GM12878 (cell line): ENCODE results near the gene KLRF1. TPM values are rescaled to one million over a fixed set of nuclear protein-coding genes. Genes with fewer than 3 reads are reported as not detected.

Experiments used
- ATAC-seq: fragments of 200-7000 bp; cut with Tn5 transposase; 3 replicates; pipeline ENCODE4 v1.9.1; 2020; ENCODE audit warnings: mild to moderate bottlenecking, moderate library complexity
- BruUV-seq: library from RNA; stranded (reverse); fragments of 400-500 nt; replicated peaks from 2 replicates; lab custom pipeline; 2021; lab: Mats Ljungman, UMichigan
- CTCF ChIA-PET: fragments of 300-600 bp; sonication (Branson Sonifier 250); formaldehyde crosslinking; extraction: SDS; loops from one replicate; lab custom pipeline; 2021; ENCODE audit warnings: inconsistent platforms; lab: Yijun Ruan, JAX
- POLR2A ChIA-PET: fragments of 350-600 bp; formaldehyde crosslinking; extraction: SDS; loops from one replicate; lab custom pipeline; 2021; ENCODE audit warnings: inconsistent platforms; lab: Charles Lee
- RAD21 ChIA-PET: fragments of 300-600 bp; sonication (Branson Sonifier 250); formaldehyde crosslinking; loops from one replicate; lab custom pipeline; 2023; ENCODE audit warnings: antibody characterized with exemption; ENCODE audit not compliant: unreplicated experiment; lab: Charles Lee
- SMC1A ChIA-PET: fragments of 300-600 bp; sonication (Branson Sonifier 250); formaldehyde crosslinking; loops from one replicate; lab custom pipeline; 2023; ENCODE audit not compliant: unreplicated experiment, uncharacterized antibody; lab: Charles Lee
- DNase-seq: peaks from one replicate; pipeline ENCODE4 v3.0.0-alpha.2; 2011; ENCODE audit warnings: low read depth, low spot score
- FAIRE-seq: peaks from 3 replicates; lab custom pipeline; 2011; peaks lifted over from hg19 to GRCh38; lab: Jason Lieb, UNC
- H2AFZ ChIP-seq: 2 replicates; pipeline ENCODE4 v1.6.0; 2011; ENCODE audit warnings: low read depth, low read length, control low read depth; ENCODE audit not compliant: control insufficient read depth
- H3K27ac ChIP-seq: 2 replicates; pipeline ENCODE4 v1.5.1; 2011; ENCODE audit warnings: control low read depth; ENCODE audit not compliant: control insufficient read depth, insufficient read depth
- H3K27me3 ChIP-seq, 2 experiments: replicated peaks in 1 of 2; 2 replicates each; pipeline versions ENCODE4 v1.6.0 to v1.6.1; 2011; ENCODE audit warnings: low read length in 1 of 2; ENCODE audit not compliant: control insufficient read depth in 2 of 2, insufficient read depth in 2 of 2
- H3K36me3 ChIP-seq, 2 experiments: 2 replicates each; pipeline ENCODE4 v1.5.1; 2011; ENCODE audit warnings: low read length in 1 of 2; ENCODE audit not compliant: control insufficient read depth in 2 of 2, insufficient read depth in 2 of 2
- H3K4me1 ChIP-seq: 2 replicates; pipeline ENCODE4 v1.6.1; 2011; ENCODE audit warnings: mild to moderate bottlenecking, low read length, moderate library complexity, mixed read lengths; ENCODE audit not compliant: control insufficient read depth, insufficient read depth
- H3K4me2 ChIP-seq: 2 replicates; pipeline ENCODE4 v1.6.0; 2011; ENCODE audit warnings: control low read depth; ENCODE audit not compliant: control insufficient read depth, insufficient read depth
- H3K4me3 ChIP-seq: fragments of 200-600 bp; sonication (generic); 2 replicates; pipeline ENCODE4 v1.5.1; 2016
- H3K79me2 ChIP-seq: 2 replicates; pipeline ENCODE4 v1.6.0; 2011; ENCODE audit warnings: low read length; ENCODE audit not compliant: control insufficient read depth, insufficient read depth
- H3K9ac ChIP-seq: 2 replicates; pipeline ENCODE4 v1.8.0; 2011; ENCODE audit warnings: low read length, control low read depth, mixed read lengths; ENCODE audit not compliant: control insufficient read depth, insufficient read depth
- H3K9me3 ChIP-seq: replicated peaks from 3 replicates; pipeline ENCODE4 v1.5.1; 2011; ENCODE audit warnings: mild to moderate bottlenecking, low read length; ENCODE audit not compliant: control insufficient read depth, insufficient read depth
- H4K20me1 ChIP-seq: 2 replicates; pipeline ENCODE4 v1.6.0; 2011; ENCODE audit not compliant: control insufficient read depth, insufficient read depth
- CHD4 ChIP-seq: fragments of 200-600 bp; sonication (generic); IDR thresholded peaks from 2 replicates; pipeline ENCODE4 v1.6.1; 2016; ENCODE audit warnings: mild to moderate bottlenecking
- EZH2 ChIP-seq: IDR thresholded peaks from 2 replicates; pipeline ENCODE4 v1.6.1; 2012; ENCODE audit warnings: low read depth, mild to moderate bottlenecking, control low read depth, inconsistent platforms, low read length, borderline replicate concordance; ENCODE audit not compliant: control insufficient read depth
- HCFC1 ChIP-seq: fragments of 150-350 bp; IDR thresholded peaks from 2 replicates; pipeline ENCODE4 v1.6.1; 2014; ENCODE audit warnings: low read length
- NFIC ChIP-seq: IDR thresholded peaks from 2 replicates; pipeline ENCODE4 v1.6.1; 2012; ENCODE audit warnings: low read depth, mild to moderate bottlenecking, inconsistent platforms, low read length, moderate library complexity
- NFXL1 ChIP-seq: fragments of 450-650 bp; IDR thresholded peaks from 2 replicates; pipeline ENCODE4 v1.6.1; 2017; ENCODE audit warnings: antibody characterized with exemption, mild to moderate bottlenecking, borderline replicate concordance
- STAT1 ChIP-seq: fragments of 450-650 bp; conservative IDR thresholded peaks from 2 replicates; pipeline ENCODE4 v1.6.1; 2014; ENCODE audit warnings: antibody characterized with exemption, mild to moderate bottlenecking
- WGBS: methylation state at CpG from one replicate; pipeline ENCODE4 v1.1.6; 2016; ENCODE audit warnings: low lambda C conversion rate; ENCODE audit not compliant: insufficient replicate concordance, insufficient coverage; ENCODE audit errors: missing lambda C conversion rate; 5-methylcytosine and 5-hydroxymethylcytosine counted together
- in situ Hi-C: fragments of 300-500 bp; cut with MboI; formaldehyde crosslinking; loops from 9 replicates; pipeline ENCODE4 v1.14.3; 2018; ENCODE audit warnings: mixed read lengths
- intact Hi-C: fragments of 100-400 bp; cut with micrococcal nuclease; formaldehyde crosslinking; loops from one replicate; pipeline ENCODE4 v1.14.2; 2022; ENCODE audit not compliant: unreplicated experiment
- polyA plus RNA-seq, 11 experiments: library from polyadenylated mRNA; depleted of rRNA in 4 of 11; unstranded in 6 of 11; stranded (reverse) in 5 of 11; fragments of >200 nt; fragmentation: Nextera tagmentation in 4 of 11; fragmentation: Illumina TruSeq in 1 of 11; extraction: Ambion mirVana in 4 of 11; extraction: Trizol in 1 of 11; gene quantifications; 1 replicate in 1 of 11; 2 replicates in 10 of 11; pipeline versions ENCODE4 v1.2.1 to v1.2.3, GENCODE V29; 2011 to 2016; ENCODE audit warnings: inconsistent platforms in 2 of 11, missing spikeins in 2 of 11, low read depth in 1 of 11
- total RNA-seq, 4 experiments: library from RNA; depleted of rRNA in 3 of 4; stranded (reverse); fragments of >200 nt in 3 of 4; fragmentation: Illumina TruSeq in 1 of 4; extraction: Trizol in 1 of 4; gene quantifications; 2 replicates each; pipeline versions ENCODE4 v1.2.1 to v1.2.3, GENCODE V29; 2013 to 2021
- TF ChIP-seq, protein P1 (sequence below): fragments of 450-650 bp; IDR thresholded peaks from 2 replicates; pipeline ENCODE4 v1.6.1; 2018; ENCODE audit warnings: borderline replicate concordance, mild to moderate bottlenecking; ENCODE audit not compliant: partially characterized antibody

KLRF1 gene
- total and polyA plus RNA-seq, 10 of the 15 experiments (the other 5 are each of a cell fraction or from before 2014, with no cell fraction given) = 0.13 to 2.0 (median 0.18) TPM; not detected in 6

DNA sequence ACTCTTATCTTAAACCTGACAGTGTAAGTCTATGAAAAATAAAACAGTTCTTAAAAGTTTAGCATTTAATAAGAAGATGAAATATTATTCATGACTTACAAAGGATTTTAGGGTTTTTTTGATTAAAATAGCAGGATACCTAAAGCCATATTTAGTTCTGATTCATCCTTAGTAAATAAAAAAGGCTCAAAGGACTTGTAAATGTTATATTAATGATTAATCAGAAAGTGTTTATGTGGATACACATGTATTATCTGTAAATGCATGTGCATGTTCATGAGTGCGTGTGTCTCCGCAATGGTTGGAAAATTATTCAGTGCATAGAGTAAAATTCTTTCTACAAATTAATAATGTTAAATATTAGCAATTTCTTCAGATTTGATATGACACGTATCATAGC lies 4.4 kb downstream of the KLRF1 start (continued):
- TF ChIP-seq, protein P1, sequence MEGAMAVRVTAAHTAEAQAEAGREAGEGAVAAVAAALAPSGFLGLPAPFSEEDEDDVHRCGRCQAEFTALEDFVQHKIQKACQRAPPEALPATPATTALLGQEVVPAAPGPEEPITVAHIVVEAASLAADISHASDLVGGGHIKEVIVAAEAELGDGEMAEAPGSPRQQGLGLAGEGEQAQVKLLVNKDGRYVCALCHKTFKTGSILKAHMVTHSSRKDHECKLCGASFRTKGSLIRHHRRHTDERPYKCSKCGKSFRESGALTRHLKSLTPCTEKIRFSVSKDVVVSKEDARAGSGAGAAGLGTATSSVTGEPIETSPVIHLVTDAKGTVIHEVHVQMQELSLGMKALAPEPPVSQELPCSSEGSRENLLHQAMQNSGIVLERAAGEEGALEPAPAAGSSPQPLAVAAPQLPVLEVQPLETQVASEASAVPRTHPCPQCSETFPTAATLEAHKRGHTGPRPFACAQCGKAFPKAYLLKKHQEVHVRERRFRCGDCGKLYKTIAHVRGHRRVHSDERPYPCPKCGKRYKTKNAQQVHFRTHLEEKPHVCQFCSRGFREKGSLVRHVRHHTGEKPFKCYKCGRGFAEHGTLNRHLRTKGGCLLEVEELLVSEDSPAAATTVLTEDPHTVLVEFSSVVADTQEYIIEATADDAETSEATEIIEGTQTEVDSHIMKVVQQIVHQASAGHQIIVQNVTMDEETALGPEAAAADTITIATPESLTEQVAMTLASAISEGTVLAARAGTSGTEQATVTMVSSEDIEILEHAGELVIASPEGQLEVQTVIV = no peak
- TF ChIP-seq STAT1 = no peak
- TF ChIP-seq NFXL1 = no peak
- TF ChIP-seq NFIC = no peak
- no peak for TF ChIP-seq HCFC1
- no peak for TF ChIP-seq EZH2
- TF ChIP-seq, all 136 proteins: peak for 0

DNA sequence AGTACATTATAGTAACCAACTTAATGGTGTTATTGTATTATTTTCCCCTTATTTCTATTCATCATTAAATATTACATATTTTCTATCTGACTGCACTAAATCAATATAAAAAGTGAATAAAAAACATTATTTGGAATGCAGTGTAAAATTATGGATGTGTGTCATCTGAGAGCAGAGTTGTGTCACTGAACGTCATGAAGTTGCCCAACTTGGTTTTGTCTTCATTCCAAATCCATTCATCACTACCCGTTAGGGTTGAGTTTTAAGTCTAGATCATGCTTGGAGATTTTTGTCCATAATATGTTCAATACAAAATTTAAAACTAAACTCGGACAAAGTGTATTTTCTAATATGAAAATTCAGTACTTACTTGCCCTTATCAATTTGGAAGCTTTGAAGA lies 16.1 kb downstream of the KLRF1 start:
- Histone ChIP-seq H3K36me3 (no peaks in the 10 kb centered on the region), H3K4me3 (no peak overlapping the region), H3K27ac (no peak overlapping the region), H3K79me2 (no peaks in the 10 kb centered on the region), H4K20me1 (no peaks in the 10 kb centered on the region), H3K4me2 (no peak overlapping the region), H2AFZ (no peak overlapping the region), H3K4me1 (no peaks in the 10 kb centered on the region), H3K9ac (no peak overlapping the region), H3K9me3 (no peaks in the 10 kb centered on the region), H3K27me3 (no peaks in the 10 kb centered on the region)
- 32% methylated on average over 3 of the region's 3 CpGs for WGBS
- TF ChIP-seq CHD4 = no peak
- intact Hi-C loops = no loop called here
- no TSS peak for BruUV-seq
- FAIRE-seq (no peak), ATAC-seq (no peak), DNase-seq (no peak)
- in situ Hi-C loops = no loop called here
- SMC1A ChIA-PET = no interaction called here
- CTCF ChIA-PET = no interaction called here
- POLR2A ChIA-PET = no interaction called here
- RAD21 ChIA-PET = no interaction called here
